ENCODE data around the gene CALCOCO2. TPM values are rescaled to one million over a fixed set of nuclear protein-coding genes. Genes with fewer than 3 reads are reported as not detected.

Gene CALCOCO2
- total RNA-seq (2013; cell fraction: nucleolus; rRNA removed): 198 and 216 TPM in 2 replicates
- total RNA-seq (2014; rRNA removed) (20.2 and 22.7 TPM in 2 replicates), total RNA-seq (2014; rRNA removed; fragmentation: Illumina TruSeq; extraction: Trizol) (48.0 and 51.1 TPM in 2 replicates), total RNA-seq (2021) (60.3 and 67.9 TPM in 2 replicates), polyA plus RNA-seq (2011; rRNA removed) (138 and 146 TPM in 2 replicates), polyA plus RNA-seq (2014; fragmentation: Illumina TruSeq; extraction: Trizol) (65.6 and 81.9 TPM in 2 replicates), polyA plus RNA-seq (2014; fragmentation: Nextera tagmentation; extraction: Ambion mirVana) (10 to 100 TPM; 33.7 to 36.4 TPM), polyA plus RNA-seq (2014; rRNA removed) (45.4 and 48.4 TPM in 2 replicates), polyA plus RNA-seq (2016; fragmentation: Nextera tagmentation; extraction: Ambion mirVana) (10 to 100 TPM; 58.3 to 67.1 TPM), polyA minus RNA-seq (2011; rRNA and poly(A)+ RNA removed) (144 and 207 TPM in 2 replicates), Bru-seq, nascent RNA (percentile 83 among the genes with signal in this experiment), BruChase-seq, experiment 1, labeled RNA remaining after a 6-hour chase (percentile 91 among the genes with signal in this experiment), BruChase-seq, experiment 2, labeled RNA remaining after a 2-hour chase (percentile 87 among the genes with signal in this experiment)
- polyA plus RNA-seq (2011; ENCODE audit: low read depth): 49.0 TPM
- polyA plus RNA-seq (2011; cell fraction: cytosol; rRNA removed): 55.6 and 59.7 TPM in 2 replicates
- 105 and 131 TPM in 2 replicates for polyA plus RNA-seq (2011; cell fraction: nucleus; rRNA removed)
- 69.5 and 82.0 TPM in 2 replicates for polyA plus RNA-seq (2012)
- polyA minus RNA-seq (2011; cell fraction: cytosol; rRNA and poly(A)+ RNA removed): 34.1 and 51.3 TPM in 2 replicates
- polyA minus RNA-seq (2011; cell fraction: nucleus; rRNA and poly(A)+ RNA removed): 47.6 and 68.2 TPM in 2 replicates
- long read RNA-seq, experiment 1, transcript CALCOCO2-201 (13 exons, 3,682 nt): major isoform, 37 of 52 reads
- long read RNA-seq, experiment 1, partial matches to known transcripts: 11 of 52 reads
- long read RNA-seq, experiment 1, other reads (novel, unspliced or antisense): 4 of 52 reads
- long read RNA-seq, experiment 2, transcript CALCOCO2-201 (13 exons, 3,682 nt): major isoform, 432 of 554 reads
- long read RNA-seq, experiment 2, partial matches to known transcripts: 60 of 554 reads
- long read RNA-seq, experiment 2, other reads (novel, unspliced or antisense): 55 of 554 reads

- under 1% methylated on average over 48 of the region's 48 CpGs for WGBS (ENCODE audit: insufficient coverage, insufficient replicate concordance, low lambda C conversion rate, missing lambda C conversion rate)
- Histone ChIP-seq H3K27me3 (replicated peaks in 1 of 2; ENCODE audit: control insufficient read depth in 2 of 2, insufficient read depth in 2 of 2, low read length in 1 of 2) (no peaks in the 10 kb centered on the region), H3K4me1 (ENCODE audit: control insufficient read depth, insufficient read depth, low read length) (peaks cover 20% of the 10 kb centered on the region), H3K36me3 (ENCODE audit: control insufficient read depth in 2 of 2, insufficient read depth in 2 of 2, low read length in 1 of 2) (peaks cover 0 to 3% of the 10 kb centered on the region in 2 experiments; a peak in 2 of 4 replicates), H3K9me3 (replicated peaks; ENCODE audit: control insufficient read depth, insufficient read depth, low read length) (no peaks in the 10 kb centered on the region), H3K9ac (ENCODE audit: control insufficient read depth, insufficient read depth, low read length) (peak within 1 kb of the TSS; percentile 88), H2AFZ (ENCODE audit: control insufficient read depth, low read depth, low read length) (peak within 1 kb of the TSS; percentile 95), H4K20me1 (ENCODE audit: control insufficient read depth, insufficient read depth) (no peaks in the 10 kb centered on the region), H3K27ac (ENCODE audit: control insufficient read depth, insufficient read depth) (peak within 1 kb of the TSS; percentile 85), H3K4me2 (ENCODE audit: control insufficient read depth, insufficient read depth) (peak within 1 kb of the TSS; percentile 88), H3K4me3 (peak within 1 kb of the TSS; percentile 73), H3K79me2 (ENCODE audit: control insufficient read depth, insufficient read depth, low read length) (peaks cover 42% of the 10 kb centered on the region)
- FAIRE-seq (peak; percentile 61), ATAC-seq (peak; percentile 89), DNase-seq (ENCODE audit: low read depth, low spot score) (peak; percentile 74)
- ChIA-PET POLR2A (interaction anchor here (1.0 to 1.6 kb wide), 4 partner anchors 8 to 61 kb away, joined by 3 to 9 read pairs (median 3); partner anchors contain the start of gene ATP5MC1), CTCF (interaction anchor here (1.1 to 15.9 kb wide), 8 partner anchors 9 to 151 kb away, joined by 3 to 132 read pairs (median 4); partner anchors contain the start of gene TTLL6), SMC1A (ENCODE audit: uncharacterized antibody, unreplicated experiment) (interaction anchor here (0.7 to 4.0 kb wide), 9 partner anchors 10 to 51 kb away, joined by 3 to 29 read pairs (median 4); no protein-coding TSS in a partner anchor), RAD21 (ENCODE audit: unreplicated experiment) (interaction anchor here (1.7 to 2.9 kb wide), 2 partner anchors 10 to 48 kb away, joined by 11 to 12 read pairs; no protein-coding TSS in a partner anchor)
- intact Hi-C loops (cut with micrococcal nuclease; ENCODE audit: unreplicated experiment) (no loop called here), in situ Hi-C loops (cut with MboI) (no loop called here)
- TSS peak; percentile 70 for BruUV-seq (replicated peaks)
- TF ChIP-seq, protein P1, sequence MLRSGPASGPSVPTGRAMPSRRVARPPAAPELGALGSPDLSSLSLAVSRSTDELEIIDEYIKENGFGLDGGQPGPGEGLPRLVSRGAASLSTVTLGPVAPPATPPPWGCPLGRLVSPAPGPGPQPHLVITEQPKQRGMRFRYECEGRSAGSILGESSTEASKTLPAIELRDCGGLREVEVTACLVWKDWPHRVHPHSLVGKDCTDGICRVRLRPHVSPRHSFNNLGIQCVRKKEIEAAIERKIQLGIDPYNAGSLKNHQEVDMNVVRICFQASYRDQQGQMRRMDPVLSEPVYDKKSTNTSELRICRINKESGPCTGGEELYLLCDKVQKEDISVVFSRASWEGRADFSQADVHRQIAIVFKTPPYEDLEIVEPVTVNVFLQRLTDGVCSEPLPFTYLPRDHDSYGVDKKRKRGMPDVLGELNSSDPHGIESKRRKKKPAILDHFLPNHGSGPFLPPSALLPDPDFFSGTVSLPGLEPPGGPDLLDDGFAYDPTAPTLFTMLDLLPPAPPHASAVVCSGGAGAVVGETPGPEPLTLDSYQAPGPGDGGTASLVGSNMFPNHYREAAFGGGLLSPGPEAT (IDR thresholded peaks at IDR 0.05; ENCODE audit: low read depth): peak; percentile 28; the same call in 1 of the 2 replicates
- peak; percentile 37; the same call in 1 of the 2 replicates for TF ChIP-seq SIN3A (IDR thresholded peaks at IDR 0.05; ENCODE audit: low read depth, low read length)
- TF ChIP-seq ZNF207 (IDR thresholded peaks at IDR 0.05; ENCODE audit: borderline replicate concordance): peak; percentile 53; the same call in 1 of the 2 replicates
- TF ChIP-seq, protein P2, sequence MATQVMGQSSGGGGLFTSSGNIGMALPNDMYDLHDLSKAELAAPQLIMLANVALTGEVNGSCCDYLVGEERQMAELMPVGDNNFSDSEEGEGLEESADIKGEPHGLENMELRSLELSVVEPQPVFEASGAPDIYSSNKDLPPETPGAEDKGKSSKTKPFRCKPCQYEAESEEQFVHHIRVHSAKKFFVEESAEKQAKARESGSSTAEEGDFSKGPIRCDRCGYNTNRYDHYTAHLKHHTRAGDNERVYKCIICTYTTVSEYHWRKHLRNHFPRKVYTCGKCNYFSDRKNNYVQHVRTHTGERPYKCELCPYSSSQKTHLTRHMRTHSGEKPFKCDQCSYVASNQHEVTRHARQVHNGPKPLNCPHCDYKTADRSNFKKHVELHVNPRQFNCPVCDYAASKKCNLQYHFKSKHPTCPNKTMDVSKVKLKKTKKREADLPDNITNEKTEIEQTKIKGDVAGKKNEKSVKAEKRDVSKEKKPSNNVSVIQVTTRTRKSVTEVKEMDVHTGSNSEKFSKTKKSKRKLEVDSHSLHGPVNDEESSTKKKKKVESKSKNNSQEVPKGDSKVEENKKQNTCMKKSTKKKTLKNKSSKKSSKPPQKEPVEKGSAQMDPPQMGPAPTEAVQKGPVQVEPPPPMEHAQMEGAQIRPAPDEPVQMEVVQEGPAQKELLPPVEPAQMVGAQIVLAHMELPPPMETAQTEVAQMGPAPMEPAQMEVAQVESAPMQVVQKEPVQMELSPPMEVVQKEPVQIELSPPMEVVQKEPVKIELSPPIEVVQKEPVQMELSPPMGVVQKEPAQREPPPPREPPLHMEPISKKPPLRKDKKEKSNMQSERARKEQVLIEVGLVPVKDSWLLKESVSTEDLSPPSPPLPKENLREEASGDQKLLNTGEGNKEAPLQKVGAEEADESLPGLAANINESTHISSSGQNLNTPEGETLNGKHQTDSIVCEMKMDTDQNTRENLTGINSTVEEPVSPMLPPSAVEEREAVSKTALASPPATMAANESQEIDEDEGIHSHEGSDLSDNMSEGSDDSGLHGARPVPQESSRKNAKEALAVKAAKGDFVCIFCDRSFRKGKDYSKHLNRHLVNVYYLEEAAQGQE (IDR thresholded peaks at IDR 0.05; ENCODE audit: low read depth, low read length): peak; percentile 66
- peak; percentile 70 for TF ChIP-seq POLR2AphosphoS5 (IDR thresholded peaks at IDR 0.05; ENCODE audit: low read length)
- TF ChIP-seq CBX3 (IDR thresholded peaks at IDR 0.05; ENCODE audit: borderline replicate concordance, low read depth): no peak
- TF ChIP-seq EGR1 (IDR thresholded peaks at IDR 0.05; ENCODE audit: borderline replicate concordance in 1 of 2, low read depth in 2 of 2, low read length in 2 of 2): peak in 1 of 2 experiments; percentile 87; a peak in 2 of 3 replicates
- TF ChIP-seq, protein P3, sequence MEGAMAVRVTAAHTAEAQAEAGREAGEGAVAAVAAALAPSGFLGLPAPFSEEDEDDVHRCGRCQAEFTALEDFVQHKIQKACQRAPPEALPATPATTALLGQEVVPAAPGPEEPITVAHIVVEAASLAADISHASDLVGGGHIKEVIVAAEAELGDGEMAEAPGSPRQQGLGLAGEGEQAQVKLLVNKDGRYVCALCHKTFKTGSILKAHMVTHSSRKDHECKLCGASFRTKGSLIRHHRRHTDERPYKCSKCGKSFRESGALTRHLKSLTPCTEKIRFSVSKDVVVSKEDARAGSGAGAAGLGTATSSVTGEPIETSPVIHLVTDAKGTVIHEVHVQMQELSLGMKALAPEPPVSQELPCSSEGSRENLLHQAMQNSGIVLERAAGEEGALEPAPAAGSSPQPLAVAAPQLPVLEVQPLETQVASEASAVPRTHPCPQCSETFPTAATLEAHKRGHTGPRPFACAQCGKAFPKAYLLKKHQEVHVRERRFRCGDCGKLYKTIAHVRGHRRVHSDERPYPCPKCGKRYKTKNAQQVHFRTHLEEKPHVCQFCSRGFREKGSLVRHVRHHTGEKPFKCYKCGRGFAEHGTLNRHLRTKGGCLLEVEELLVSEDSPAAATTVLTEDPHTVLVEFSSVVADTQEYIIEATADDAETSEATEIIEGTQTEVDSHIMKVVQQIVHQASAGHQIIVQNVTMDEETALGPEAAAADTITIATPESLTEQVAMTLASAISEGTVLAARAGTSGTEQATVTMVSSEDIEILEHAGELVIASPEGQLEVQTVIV (IDR thresholded peaks at IDR 0.05; ENCODE audit: borderline replicate concordance, partially characterized antibody): no peak
Measured at GRCh38 chr17:48830840-48831548, at the start of gene CALCOCO2. CALCOCO2 (plus strand) TSS chr17:48831035; CDS start chr17:48841708, 10,673 bp downstream.
